ENCODE measurements around the gene CFAP57.

CFAP57 gene

GRCh38 chr1:43302721-43303470, 130.8 kb downstream of the CFAP57 start:
- TF ChIP-seq CTCF (IDR thresholded peaks at IDR 0.05; ENCODE audit: low read depth, low read length, missing control alignments): no peak
- H3K27ac ChIP-seq: no peak overlapping the region
- no peaks in the 10 kb centered on the region for H3K27me3 ChIP-seq (replicated peaks)
- H3K4me3 ChIP-seq (ENCODE audit: low read depth, low read length): no peak overlapping the region
- no peak for DNase-seq
- H3K36me3 ChIP-seq (replicated peaks): no peaks in the 10 kb centered on the region
- in situ Hi-C loops (cut with HindIII; ENCODE audit: low pct_ligation_motif_present, low sequenced_read_pairs): no loop called here

GRCh38 chr1:43303471-43304313, 131.6 kb downstream of the CFAP57 start:
- Histone ChIP-seq H3K27ac (no peak overlapping the region), H3K27me3 (replicated peaks) (no peaks in the 10 kb centered on the region), H3K36me3 (replicated peaks) (no peaks in the 10 kb centered on the region), H3K4me3 (ENCODE audit: low read depth, low read length) (no peak overlapping the region)
- TF ChIP-seq CTCF (IDR thresholded peaks at IDR 0.05; ENCODE audit: low read depth, low read length, missing control alignments): no peak
- in situ Hi-C loops (cut with HindIII; ENCODE audit: low pct_ligation_motif_present, low sequenced_read_pairs): no loop called here
- DNase-seq: no peak
